Esophagus squamous epithelium (tissue), 5 donors: Measurements from ENCODE around the gene ATP8A2. TPM values are rescaled to one million over a fixed set of nuclear protein-coding genes. Genes with fewer than 3 reads are reported as not detected.

ENCODE experiments used
- DNase-seq: peaks from one replicate; lab custom pipeline; 2025; lab: John Stamatoyannopoulos, UW
- H3K27ac ChIP-seq, 4 donors: fragments of 200-600 bp; sonication (generic); one replicate each; pipeline ENCODE4 v1.5.1; 2016 to 2019; ENCODE audit warnings: mild to moderate bottlenecking in 1 of 4
- H3K27me3 ChIP-seq, 4 donors: fragments of 200-600 bp; sonication (generic); 1 replicate in 3 of 4; 2 replicates in 1 of 4; pipeline versions ENCODE4 v1.5.1 to v1.6.0; 2017 to 2021; ENCODE audit warnings: antibody characterized with exemption in 1 of 4
- H3K36me3 ChIP-seq, 3 donors: fragments of 200-600 bp; sonication (generic); one replicate each; pipeline ENCODE4 v1.5.1; 2016 to 2019
- H3K4me1 ChIP-seq, 3 donors: fragments of 200-600 bp; sonication (generic); one replicate each; pipeline ENCODE4 v1.5.1; 2017 to 2019
- H3K4me3 ChIP-seq, 4 donors: fragments of 200-600 bp; sonication (generic); 1 replicate in 3 of 4; 2 replicates in 1 of 4; pipeline ENCODE4 v1.5.1; 2016 to 2019; ENCODE audit warnings: mild to moderate bottlenecking in 2 of 4, moderate library complexity in 1 of 4
- H3K9me3 ChIP-seq, 3 donors: fragments of 200-600 bp; sonication (generic); one replicate each; pipeline ENCODE4 v1.5.1; 2016 to 2019
- CTCF ChIP-seq, 6 experiments: fragments of 450-650 bp in 4 of 6; fragments of 200-600 bp in 2 of 6; sonication (generic) in 2 of 6; IDR thresholded peaks; one replicate each; pipeline ENCODE4 v1.5.1; 2016 to 2019; ENCODE audit warnings: antibody characterized with exemption in 6 of 6, mild to moderate bottlenecking in 4 of 6, moderate library complexity in 4 of 6
- POLR2A ChIP-seq, 4 donors: fragments of 450-650 bp; IDR thresholded peaks; one replicate each; pipeline ENCODE4 v1.6.1; 2017; ENCODE audit warnings: antibody characterized with exemption in 4 of 4, mild to moderate bottlenecking in 4 of 4, moderate library complexity in 3 of 4
- WGBS, 2 donors: methylation state at CpG; one replicate each; pipeline ENCODE4 v1.1.5; 2018; 5-methylcytosine and 5-hydroxymethylcytosine counted together
- intact Hi-C: fragments of 100-400 bp; cut with DNase I; formaldehyde crosslinking; loops from one replicate; pipeline ENCODE4 v1.15.0; 2022
- total RNA-seq, 4 donors: library from RNA; depleted of rRNA; stranded (reverse); fragments of >200 nt; gene quantifications; one replicate each; pipeline ENCODE4 v1.1.0, GENCODE V29; 2016
- donor health status: DM: yes; HTN: yes; CAD: no.

ATP8A2 gene
- total RNA-seq, 4 donors from 2014 or later = not detected

- intact Hi-C loops = no loop called here
- H3K4me3 ChIP-seq = no peak overlapping the region
- DNase-seq = no peak
- peaks cover 0 to 61% (median 0%) of the 10 kb centered on the region in 4 donors for H3K27me3 ChIP-seq
- 10 to 12% methylated on average over 17 to 18 of the region's 20 CpGs for WGBS, 2 donors
- no peak overlapping the region for H3K27ac ChIP-seq
- H3K9me3 ChIP-seq = no peaks in the 10 kb centered on the region
- H3K4me1 ChIP-seq = peaks cover 0 to 5% (median 0%) of the 10 kb centered on the region in 3 donors
- TF ChIP-seq CTCF (IDR thresholded peaks at IDR 0.05) (no peak), POLR2A (IDR thresholded peaks at IDR 0.05) (no peak)
- H3K36me3 ChIP-seq = no peaks in the 10 kb centered on the region
These were observed 97.4 kb downstream of the ATP8A2 start for GRCh38 chr13:25469169-25469525.

GRCh38 chr13:25473864-25474263, 102.1 kb downstream of the ATP8A2 start:
- WGBS, 2 donors = 19 to 29% methylated on average over 2 of the region's 2 CpGs
- no peak for DNase-seq
- intact Hi-C loops = no loop called here
- H3K27ac ChIP-seq = no peak overlapping the region
- no peaks in the 10 kb centered on the region for H3K36me3 ChIP-seq
- H3K9me3 ChIP-seq = no peaks in the 10 kb centered on the region
- peaks cover 0 to 38% (median 0%) of the 10 kb centered on the region in 4 donors for H3K27me3 ChIP-seq
- peaks cover 0 to 2% (median 0%) of the 10 kb centered on the region in 3 donors for H3K4me1 ChIP-seq
- TF ChIP-seq CTCF (IDR thresholded peaks at IDR 0.05) (no peak), POLR2A (IDR thresholded peaks at IDR 0.05) (no peak)
- H3K4me3 ChIP-seq = no peak overlapping the region

GRCh38 chr13:25478186-25478585, 106.4 kb downstream of the ATP8A2 start:
- no peak overlapping the region for H3K27ac ChIP-seq
- no peak overlapping the region for H3K4me3 ChIP-seq
- no peak for DNase-seq
- TF ChIP-seq CTCF (IDR thresholded peaks at IDR 0.05) (no peak), POLR2A (IDR thresholded peaks at IDR 0.05) (no peak)
- intact Hi-C loops = no loop called here
- 38 to 44% methylated on average over 1 of the region's 1 CpG for WGBS, 2 donors
- H3K9me3 ChIP-seq = no peaks in the 10 kb centered on the region
- H3K27me3 ChIP-seq = no peaks in the 10 kb centered on the region
- no peaks in the 10 kb centered on the region for H3K36me3 ChIP-seq
- H3K4me1 ChIP-seq = no peaks in the 10 kb centered on the region

- Histone ChIP-seq H3K36me3 (no peaks in the 10 kb centered on the region), H3K4me3 (no peak overlapping the region), H3K9me3 (no peaks in the 10 kb centered on the region), H3K4me1 (no peaks in the 10 kb centered on the region), H3K27ac (no peak overlapping the region), H3K27me3 (peaks cover 0 to 15% (median 0%) of the 10 kb centered on the region in 4 donors)
- no peak for TF ChIP-seq CTCF (IDR thresholded peaks at IDR 0.05)
- no peak for TF ChIP-seq POLR2A (IDR thresholded peaks at IDR 0.05)
- 35 to 45% methylated on average over 12 of the region's 12 CpGs for WGBS, 2 donors
- DNase-seq = no peak
- intact Hi-C loops = no loop called here
These were observed 117.5 kb downstream of the ATP8A2 start for GRCh38 chr13:25489238-25489637.

- intact Hi-C loops = no loop called here
- H3K36me3 ChIP-seq = no peaks in the 10 kb centered on the region
- no peaks in the 10 kb centered on the region for H3K4me1 ChIP-seq
- TF ChIP-seq POLR2A (IDR thresholded peaks at IDR 0.05) (no peak), CTCF (IDR thresholded peaks at IDR 0.05) (no peak)
- WGBS, 2 donors = 45 to 65% methylated on average over 1 to 2 of the region's 9 CpGs
- H3K27ac ChIP-seq = no peak overlapping the region
- H3K27me3 ChIP-seq = peaks cover 0 to 15% (median 0%) of the 10 kb centered on the region in 4 donors
- no peaks in the 10 kb centered on the region for H3K9me3 ChIP-seq
- no peak for DNase-seq
- H3K4me3 ChIP-seq = no peak overlapping the region
These were observed 118.5 kb downstream of the ATP8A2 start for GRCh38 chr13:25490236-25490635.
